GM23338 (cell line): ENCODE results near the gene CHCHD3. TPM values are rescaled to one million over a fixed set of nuclear protein-coding genes. Genes with fewer than 3 reads are reported as not detected.

Experiments
- ATAC-seq: fragments of 200-7000 bp; cut with Tn5 transposase; 3 replicates; pipeline ENCODE4 v1.9.1; 2020
- DNase-seq: peaks from one replicate; pipeline ENCODE4 v3.0.0-alpha.2; 2015; ENCODE audit warnings: low spot score
- H2AFZ ChIP-seq: fragments of 200-600 bp; sonication (generic); 2 replicates; pipeline ENCODE4 v1.8.0; 2016; ENCODE audit warnings: antibody characterized with exemption, mild to moderate bottlenecking, moderate library complexity
- H3F3A ChIP-seq: fragments of 200-600 bp; sonication (generic); replicated peaks from 2 replicates; pipeline ENCODE4 v1.8.0; 2017; ENCODE audit warnings: antibody characterized with exemption, mixed run types, low read depth
- H3K27ac ChIP-seq: fragments of 200-600 bp; sonication (generic); 2 replicates; pipeline ENCODE4 v1.6.1; 2016; ENCODE audit warnings: low read depth
- H3K27me3 ChIP-seq: fragments of 200-600 bp; sonication (generic); 2 replicates; pipeline ENCODE4 v1.8.0; 2016; ENCODE audit warnings: mild to moderate bottlenecking, mixed run types, moderate library complexity; ENCODE audit not compliant: insufficient read depth
- H3K36me3 ChIP-seq: fragments of 200-600 bp; sonication (generic); 2 replicates; pipeline ENCODE4 v1.8.0; 2016; ENCODE audit warnings: mild to moderate bottlenecking; ENCODE audit not compliant: insufficient read depth
- H3K4me1 ChIP-seq: fragments of 200-600 bp; sonication (generic); 2 replicates; pipeline ENCODE4 v1.8.0; 2016; ENCODE audit warnings: mild to moderate bottlenecking, moderate library complexity; ENCODE audit not compliant: insufficient read depth
- H3K4me2 ChIP-seq: fragments of 200-600 bp; sonication (generic); 2 replicates; pipeline ENCODE4 v1.7.1; 2017; ENCODE audit warnings: mixed run types
- H3K4me3 ChIP-seq: fragments of 200-600 bp; sonication (generic); 2 replicates; pipeline ENCODE4 v1.6.1; 2016; ENCODE audit warnings: mixed run types
- H3K79me2 ChIP-seq: fragments of 200-600 bp; sonication (generic); replicated peaks from 2 replicates; pipeline ENCODE4 v1.8.0; 2017; ENCODE audit warnings: mild to moderate bottlenecking; ENCODE audit not compliant: insufficient read depth
- H3K9me2 ChIP-seq: fragments of 200-600 bp; sonication (generic); 2 replicates; pipeline ENCODE4 v1.8.0; 2017; ENCODE audit not compliant: insufficient read depth
- H4K20me1 ChIP-seq: fragments of 200-600 bp; sonication (generic); replicated peaks from 2 replicates; pipeline ENCODE4 v1.8.0; 2017; ENCODE audit warnings: mild to moderate bottlenecking; ENCODE audit not compliant: insufficient read depth
- H3K27ac Mint-ChIP-seq: 2 replicates; pipeline ENCODE4 v1.8.0; 2020; ENCODE audit warnings: inconsistent platforms, mild to moderate bottlenecking, moderate library complexity, mixed read lengths
- H3K27me3 Mint-ChIP-seq: 3 replicates; pipeline ENCODE4 v1.8.0; 2022; ENCODE audit warnings: low read depth, mild to moderate bottlenecking, moderate library complexity, mixed read lengths, inconsistent platforms; ENCODE audit not compliant: insufficient read depth, poor library complexity
- H3K36me3 Mint-ChIP-seq: 3 replicates; pipeline ENCODE4 v1.8.0; 2021; ENCODE audit warnings: low read depth, mild to moderate bottlenecking, inconsistent platforms, moderate library complexity, mixed read lengths
- H3K4me1 Mint-ChIP-seq: 3 replicates; pipeline ENCODE4 v1.8.0; 2020; ENCODE audit warnings: mild to moderate bottlenecking, inconsistent platforms, mixed read lengths
- H3K4me3 Mint-ChIP-seq: 3 replicates; pipeline ENCODE4 v1.8.0; 2021; ENCODE audit warnings: moderate library complexity, mild to moderate bottlenecking, inconsistent platforms, mixed read lengths
- H3K9me3 Mint-ChIP-seq: 3 replicates; pipeline ENCODE4 v1.8.0; 2020; ENCODE audit warnings: moderate library complexity, mild to moderate bottlenecking, inconsistent platforms, mixed read lengths
- CREB1 ChIP-seq: fragments of 250-450 bp; sonication (Bioruptor Pico); IDR thresholded peaks from 2 replicates; pipeline ENCODE4 v1.5.0; 2020; ENCODE audit warnings: low read depth, mild to moderate bottlenecking, moderate library complexity
- EZH2 ChIP-seq: fragments of 200-600 bp; sonication (generic); IDR thresholded peaks from one replicate; pipeline ENCODE4 v1.8.0; 2017; ENCODE audit warnings: antibody characterized with exemption, mild to moderate bottlenecking, low read depth; ENCODE audit not compliant: unreplicated experiment
- EZH2phosphoT487 ChIP-seq: fragments of 200-600 bp; sonication (generic); IDR thresholded peaks from one replicate; pipeline ENCODE4 v1.8.1; 2018; ENCODE audit warnings: antibody characterized with exemption; ENCODE audit not compliant: unreplicated experiment
- NANOG ChIP-seq: IDR thresholded peaks from 2 replicates; pipeline ENCODE4 v1.6.1; 2016; ENCODE audit warnings: antibody characterized with exemption, borderline replicate concordance
- POLR2AphosphoS5 ChIP-seq: IDR thresholded peaks from 2 replicates; pipeline ENCODE4 v1.6.1; 2016; ENCODE audit warnings: antibody characterized with exemption, low read depth
- ZNF114 ChIP-seq: fragments of 250-450 bp; sonication (Bioruptor Pico); IDR thresholded peaks from 2 replicates; pipeline ENCODE4 v1.5.0; 2020; ENCODE audit warnings: mild to moderate bottlenecking, moderate library complexity
- ZNF331 ChIP-seq: fragments of 250-450 bp; sonication (Bioruptor Pico); IDR thresholded peaks from 2 replicates; pipeline ENCODE4 v1.5.0; 2020; ENCODE audit warnings: low read depth, mild to moderate bottlenecking, moderate library complexity
- polyA plus RNA-seq: library from polyadenylated mRNA; unstranded; fragments of >200 nt; fragmentation: Nextera tagmentation; extraction: Ambion mirVana; gene quantifications from 2 replicates; pipeline ENCODE4 v1.2.1, GENCODE V29; 2016
- total RNA-seq: library from RNA; depleted of rRNA; stranded (reverse); fragments of >200 nt; shearing (Covaris generic); gene quantifications from 2 replicates; pipeline ENCODE4 v1.2.3, GENCODE V29; 2014
- TF ChIP-seq, protein P1 (sequence below): IDR thresholded peaks from 2 replicates; pipeline ENCODE4 v1.6.1; 2016; ENCODE audit warnings: antibody characterized with exemption
- TF ChIP-seq, protein P2 (sequence below), 2 experiments: fragments of 200-600 bp in 1 of 2; sonication (generic) in 1 of 2; conservative IDR thresholded peaks; 2 replicates each; pipeline versions ENCODE4 v1.5.1 to v1.6.1; 2016 to 2017; ENCODE audit warnings: antibody characterized with exemption in 2 of 2, low read depth in 2 of 2, mild to moderate bottlenecking in 2 of 2, moderate library complexity in 1 of 2
- TF ChIP-seq, protein P3 (sequence below): IDR thresholded peaks from one replicate; pipeline ENCODE4 v1.6.1; 2018; ENCODE audit warnings: antibody characterized with exemption; ENCODE audit not compliant: unreplicated experiment

The CHCHD3 gene
- total and polyA plus RNA-seq, 2 experiments from 2014 or later = 107 to 131 TPM

GRCh38 chr7:133021196-133021595 lies 60.7 kb downstream of the CHCHD3 start (continued):
- TF ChIP-seq, protein P1, sequence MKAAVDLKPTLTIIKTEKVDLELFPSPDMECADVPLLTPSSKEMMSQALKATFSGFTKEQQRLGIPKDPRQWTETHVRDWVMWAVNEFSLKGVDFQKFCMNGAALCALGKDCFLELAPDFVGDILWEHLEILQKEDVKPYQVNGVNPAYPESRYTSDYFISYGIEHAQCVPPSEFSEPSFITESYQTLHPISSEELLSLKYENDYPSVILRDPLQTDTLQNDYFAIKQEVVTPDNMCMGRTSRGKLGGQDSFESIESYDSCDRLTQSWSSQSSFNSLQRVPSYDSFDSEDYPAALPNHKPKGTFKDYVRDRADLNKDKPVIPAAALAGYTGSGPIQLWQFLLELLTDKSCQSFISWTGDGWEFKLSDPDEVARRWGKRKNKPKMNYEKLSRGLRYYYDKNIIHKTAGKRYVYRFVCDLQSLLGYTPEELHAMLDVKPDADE = no peak
- TF ChIP-seq, protein P2, sequence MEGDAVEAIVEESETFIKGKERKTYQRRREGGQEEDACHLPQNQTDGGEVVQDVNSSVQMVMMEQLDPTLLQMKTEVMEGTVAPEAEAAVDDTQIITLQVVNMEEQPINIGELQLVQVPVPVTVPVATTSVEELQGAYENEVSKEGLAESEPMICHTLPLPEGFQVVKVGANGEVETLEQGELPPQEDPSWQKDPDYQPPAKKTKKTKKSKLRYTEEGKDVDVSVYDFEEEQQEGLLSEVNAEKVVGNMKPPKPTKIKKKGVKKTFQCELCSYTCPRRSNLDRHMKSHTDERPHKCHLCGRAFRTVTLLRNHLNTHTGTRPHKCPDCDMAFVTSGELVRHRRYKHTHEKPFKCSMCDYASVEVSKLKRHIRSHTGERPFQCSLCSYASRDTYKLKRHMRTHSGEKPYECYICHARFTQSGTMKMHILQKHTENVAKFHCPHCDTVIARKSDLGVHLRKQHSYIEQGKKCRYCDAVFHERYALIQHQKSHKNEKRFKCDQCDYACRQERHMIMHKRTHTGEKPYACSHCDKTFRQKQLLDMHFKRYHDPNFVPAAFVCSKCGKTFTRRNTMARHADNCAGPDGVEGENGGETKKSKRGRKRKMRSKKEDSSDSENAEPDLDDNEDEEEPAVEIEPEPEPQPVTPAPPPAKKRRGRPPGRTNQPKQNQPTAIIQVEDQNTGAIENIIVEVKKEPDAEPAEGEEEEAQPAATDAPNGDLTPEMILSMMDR (conservative IDR thresholded peaks at IDR 0.05; ENCODE audit: low read depth in 2 of 2) = no peak
- TF ChIP-seq, protein P3, sequence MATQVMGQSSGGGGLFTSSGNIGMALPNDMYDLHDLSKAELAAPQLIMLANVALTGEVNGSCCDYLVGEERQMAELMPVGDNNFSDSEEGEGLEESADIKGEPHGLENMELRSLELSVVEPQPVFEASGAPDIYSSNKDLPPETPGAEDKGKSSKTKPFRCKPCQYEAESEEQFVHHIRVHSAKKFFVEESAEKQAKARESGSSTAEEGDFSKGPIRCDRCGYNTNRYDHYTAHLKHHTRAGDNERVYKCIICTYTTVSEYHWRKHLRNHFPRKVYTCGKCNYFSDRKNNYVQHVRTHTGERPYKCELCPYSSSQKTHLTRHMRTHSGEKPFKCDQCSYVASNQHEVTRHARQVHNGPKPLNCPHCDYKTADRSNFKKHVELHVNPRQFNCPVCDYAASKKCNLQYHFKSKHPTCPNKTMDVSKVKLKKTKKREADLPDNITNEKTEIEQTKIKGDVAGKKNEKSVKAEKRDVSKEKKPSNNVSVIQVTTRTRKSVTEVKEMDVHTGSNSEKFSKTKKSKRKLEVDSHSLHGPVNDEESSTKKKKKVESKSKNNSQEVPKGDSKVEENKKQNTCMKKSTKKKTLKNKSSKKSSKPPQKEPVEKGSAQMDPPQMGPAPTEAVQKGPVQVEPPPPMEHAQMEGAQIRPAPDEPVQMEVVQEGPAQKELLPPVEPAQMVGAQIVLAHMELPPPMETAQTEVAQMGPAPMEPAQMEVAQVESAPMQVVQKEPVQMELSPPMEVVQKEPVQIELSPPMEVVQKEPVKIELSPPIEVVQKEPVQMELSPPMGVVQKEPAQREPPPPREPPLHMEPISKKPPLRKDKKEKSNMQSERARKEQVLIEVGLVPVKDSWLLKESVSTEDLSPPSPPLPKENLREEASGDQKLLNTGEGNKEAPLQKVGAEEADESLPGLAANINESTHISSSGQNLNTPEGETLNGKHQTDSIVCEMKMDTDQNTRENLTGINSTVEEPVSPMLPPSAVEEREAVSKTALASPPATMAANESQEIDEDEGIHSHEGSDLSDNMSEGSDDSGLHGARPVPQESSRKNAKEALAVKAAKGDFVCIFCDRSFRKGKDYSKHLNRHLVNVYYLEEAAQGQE = no peak
- TF ChIP-seq NANOG = no peak
- TF ChIP-seq POLR2AphosphoS5 = no peak
- no peak for TF ChIP-seq EZH2phosphoT487
- no peak for TF ChIP-seq CREB1 (CRISPR knock-in tag)

DNA sequence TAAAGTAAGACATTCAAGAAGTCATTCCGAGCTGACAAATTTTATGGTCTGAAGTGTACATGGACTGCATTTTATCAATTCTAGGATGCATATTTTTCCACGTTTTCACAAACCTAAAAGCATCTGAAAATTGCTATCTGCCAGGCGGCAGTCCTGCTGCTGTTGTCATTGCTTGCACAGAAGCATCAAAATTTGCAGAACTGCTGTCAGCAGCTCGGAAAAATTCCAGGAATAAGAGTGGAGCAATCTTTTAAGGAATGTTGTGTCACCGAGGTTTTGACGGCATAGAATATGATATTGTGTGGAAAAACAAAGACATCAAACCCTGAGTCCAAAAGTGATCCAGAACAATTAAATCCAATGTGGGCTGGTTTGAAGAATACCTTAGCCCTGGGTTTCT lies 61.4 kb downstream of the CHCHD3 start:
- Mint-ChIP-seq H3K4me3 (no peak overlapping the region), H3K27ac (no peak overlapping the region), H3K4me1 (peaks cover 42% of the 10 kb centered on the region), H3K36me3 (peaks cover 5% of the 10 kb centered on the region; the same call in 2 of the 3 replicates), H3K9me3 (no peaks in the 10 kb centered on the region), H3K27me3 (peaks cover 3% of the 10 kb centered on the region)
- no peak for DNase-seq
- H3K4me1 ChIP-seq = peaks cover 27% of the 10 kb centered on the region; the same call in 1 of the 2 replicates
- peaks cover 72% of the 10 kb centered on the region for H3K79me2 ChIP-seq
- no peak overlapping the region for H3K4me3 ChIP-seq
- no peak overlapping the region for H3K27ac ChIP-seq
- no peaks in the 10 kb centered on the region for H3F3A ChIP-seq
- peaks cover 13% of the 10 kb centered on the region for H4K20me1 ChIP-seq
- H3K9me2 ChIP-seq = no peaks in the 10 kb centered on the region
- ATAC-seq = no peak
- H3K36me3 ChIP-seq = no peaks in the 10 kb centered on the region
- H3K4me2 ChIP-seq = no peak overlapping the region
- H2AFZ ChIP-seq = no peak overlapping the region
- H3K27me3 ChIP-seq = no peaks in the 10 kb centered on the region
- TF ChIP-seq EZH2 (no peak), ZNF331 (CRISPR knock-in tag) (no peak), NANOG (no peak), CREB1 (CRISPR knock-in tag) (no peak), ZNF114 (CRISPR knock-in tag) (no peak)
- TF ChIP-seq, protein P3 = no peak
